GM23338 (cell line): ENCODE results near the gene TAMM41.
"Not testable (repeated sequence)": the region's sequence is repeated elsewhere in the genome, so short reads cannot be mapped to it uniquely, and the experiment has no call there.

ENCODE experiments used
- EZH2 ChIP-seq: fragments of 200-600 bp; sonication (generic); IDR thresholded peaks from one replicate; pipeline ENCODE4 v1.8.0; 2017; ENCODE audit warnings: antibody characterized with exemption, mild to moderate bottlenecking, low read depth; ENCODE audit not compliant: unreplicated experiment
- EZH2phosphoT487 ChIP-seq: fragments of 200-600 bp; sonication (generic); IDR thresholded peaks from one replicate; pipeline ENCODE4 v1.8.1; 2018; ENCODE audit warnings: antibody characterized with exemption; ENCODE audit not compliant: unreplicated experiment
- JUNB ChIP-seq: IDR thresholded peaks from one replicate; pipeline ENCODE4 v1.6.1; 2016; ENCODE audit warnings: antibody characterized with exemption; ENCODE audit not compliant: unreplicated experiment
- NANOG ChIP-seq: IDR thresholded peaks from 2 replicates; pipeline ENCODE4 v1.6.1; 2016; ENCODE audit warnings: antibody characterized with exemption, borderline replicate concordance
- POLR2AphosphoS5 ChIP-seq: IDR thresholded peaks from 2 replicates; pipeline ENCODE4 v1.6.1; 2016; ENCODE audit warnings: antibody characterized with exemption, low read depth
- ZNF331 ChIP-seq: fragments of 250-450 bp; sonication (Bioruptor Pico); IDR thresholded peaks from 2 replicates; pipeline ENCODE4 v1.5.0; 2020; ENCODE audit warnings: low read depth, mild to moderate bottlenecking, moderate library complexity
- TF ChIP-seq, protein P1 (sequence below), 2 experiments: fragments of 200-600 bp in 1 of 2; sonication (generic) in 1 of 2; conservative IDR thresholded peaks; 2 replicates each; pipeline versions ENCODE4 v1.5.1 to v1.6.1; 2016 to 2017; ENCODE audit warnings: antibody characterized with exemption in 2 of 2, low read depth in 2 of 2, mild to moderate bottlenecking in 2 of 2, moderate library complexity in 1 of 2
- TF ChIP-seq, protein P2 (sequence below): IDR thresholded peaks from 2 replicates; pipeline ENCODE4 v1.6.1; 2016; ENCODE audit warnings: antibody characterized with exemption
- TF ChIP-seq, protein P3 (sequence below): IDR thresholded peaks from one replicate; pipeline ENCODE4 v1.6.1; 2018; ENCODE audit warnings: antibody characterized with exemption; ENCODE audit not compliant: unreplicated experiment

DNA sequence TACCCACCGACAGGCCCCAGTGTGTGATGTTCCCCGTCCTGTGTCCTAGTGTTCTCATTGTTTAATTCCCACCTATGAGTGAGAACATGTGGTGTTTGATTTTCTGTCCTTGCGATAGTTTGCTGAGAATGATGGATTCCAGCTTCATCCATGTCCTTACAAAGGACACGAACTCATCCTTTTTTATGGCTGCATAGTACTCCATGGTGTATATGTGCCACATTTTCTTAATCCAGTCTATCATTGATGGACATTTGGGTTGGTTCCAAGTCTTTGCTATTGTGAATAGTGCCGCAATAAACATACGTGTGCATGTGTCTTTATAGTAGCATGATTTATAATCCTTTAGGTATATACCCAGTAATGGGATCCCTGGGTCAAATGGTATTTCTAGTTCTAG lies 15.5 kb upstream of the TAMM41 start:
- TF ChIP-seq, protein P1, sequence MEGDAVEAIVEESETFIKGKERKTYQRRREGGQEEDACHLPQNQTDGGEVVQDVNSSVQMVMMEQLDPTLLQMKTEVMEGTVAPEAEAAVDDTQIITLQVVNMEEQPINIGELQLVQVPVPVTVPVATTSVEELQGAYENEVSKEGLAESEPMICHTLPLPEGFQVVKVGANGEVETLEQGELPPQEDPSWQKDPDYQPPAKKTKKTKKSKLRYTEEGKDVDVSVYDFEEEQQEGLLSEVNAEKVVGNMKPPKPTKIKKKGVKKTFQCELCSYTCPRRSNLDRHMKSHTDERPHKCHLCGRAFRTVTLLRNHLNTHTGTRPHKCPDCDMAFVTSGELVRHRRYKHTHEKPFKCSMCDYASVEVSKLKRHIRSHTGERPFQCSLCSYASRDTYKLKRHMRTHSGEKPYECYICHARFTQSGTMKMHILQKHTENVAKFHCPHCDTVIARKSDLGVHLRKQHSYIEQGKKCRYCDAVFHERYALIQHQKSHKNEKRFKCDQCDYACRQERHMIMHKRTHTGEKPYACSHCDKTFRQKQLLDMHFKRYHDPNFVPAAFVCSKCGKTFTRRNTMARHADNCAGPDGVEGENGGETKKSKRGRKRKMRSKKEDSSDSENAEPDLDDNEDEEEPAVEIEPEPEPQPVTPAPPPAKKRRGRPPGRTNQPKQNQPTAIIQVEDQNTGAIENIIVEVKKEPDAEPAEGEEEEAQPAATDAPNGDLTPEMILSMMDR (conservative IDR thresholded peaks at IDR 0.05; ENCODE audit: low read depth in 2 of 2): not testable (repeated sequence)
- not testable (repeated sequence) for TF ChIP-seq POLR2AphosphoS5; EZH2; ZNF331 (CRISPR knock-in tag); EZH2phosphoT487; NANOG; JUNB
- TF ChIP-seq, protein P2, sequence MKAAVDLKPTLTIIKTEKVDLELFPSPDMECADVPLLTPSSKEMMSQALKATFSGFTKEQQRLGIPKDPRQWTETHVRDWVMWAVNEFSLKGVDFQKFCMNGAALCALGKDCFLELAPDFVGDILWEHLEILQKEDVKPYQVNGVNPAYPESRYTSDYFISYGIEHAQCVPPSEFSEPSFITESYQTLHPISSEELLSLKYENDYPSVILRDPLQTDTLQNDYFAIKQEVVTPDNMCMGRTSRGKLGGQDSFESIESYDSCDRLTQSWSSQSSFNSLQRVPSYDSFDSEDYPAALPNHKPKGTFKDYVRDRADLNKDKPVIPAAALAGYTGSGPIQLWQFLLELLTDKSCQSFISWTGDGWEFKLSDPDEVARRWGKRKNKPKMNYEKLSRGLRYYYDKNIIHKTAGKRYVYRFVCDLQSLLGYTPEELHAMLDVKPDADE: not testable (repeated sequence)
- TF ChIP-seq, protein P3, sequence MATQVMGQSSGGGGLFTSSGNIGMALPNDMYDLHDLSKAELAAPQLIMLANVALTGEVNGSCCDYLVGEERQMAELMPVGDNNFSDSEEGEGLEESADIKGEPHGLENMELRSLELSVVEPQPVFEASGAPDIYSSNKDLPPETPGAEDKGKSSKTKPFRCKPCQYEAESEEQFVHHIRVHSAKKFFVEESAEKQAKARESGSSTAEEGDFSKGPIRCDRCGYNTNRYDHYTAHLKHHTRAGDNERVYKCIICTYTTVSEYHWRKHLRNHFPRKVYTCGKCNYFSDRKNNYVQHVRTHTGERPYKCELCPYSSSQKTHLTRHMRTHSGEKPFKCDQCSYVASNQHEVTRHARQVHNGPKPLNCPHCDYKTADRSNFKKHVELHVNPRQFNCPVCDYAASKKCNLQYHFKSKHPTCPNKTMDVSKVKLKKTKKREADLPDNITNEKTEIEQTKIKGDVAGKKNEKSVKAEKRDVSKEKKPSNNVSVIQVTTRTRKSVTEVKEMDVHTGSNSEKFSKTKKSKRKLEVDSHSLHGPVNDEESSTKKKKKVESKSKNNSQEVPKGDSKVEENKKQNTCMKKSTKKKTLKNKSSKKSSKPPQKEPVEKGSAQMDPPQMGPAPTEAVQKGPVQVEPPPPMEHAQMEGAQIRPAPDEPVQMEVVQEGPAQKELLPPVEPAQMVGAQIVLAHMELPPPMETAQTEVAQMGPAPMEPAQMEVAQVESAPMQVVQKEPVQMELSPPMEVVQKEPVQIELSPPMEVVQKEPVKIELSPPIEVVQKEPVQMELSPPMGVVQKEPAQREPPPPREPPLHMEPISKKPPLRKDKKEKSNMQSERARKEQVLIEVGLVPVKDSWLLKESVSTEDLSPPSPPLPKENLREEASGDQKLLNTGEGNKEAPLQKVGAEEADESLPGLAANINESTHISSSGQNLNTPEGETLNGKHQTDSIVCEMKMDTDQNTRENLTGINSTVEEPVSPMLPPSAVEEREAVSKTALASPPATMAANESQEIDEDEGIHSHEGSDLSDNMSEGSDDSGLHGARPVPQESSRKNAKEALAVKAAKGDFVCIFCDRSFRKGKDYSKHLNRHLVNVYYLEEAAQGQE: not testable (repeated sequence)
